Measurements from ENCODE around the gene TXNDC15.

Gene TXNDC15

DNA sequence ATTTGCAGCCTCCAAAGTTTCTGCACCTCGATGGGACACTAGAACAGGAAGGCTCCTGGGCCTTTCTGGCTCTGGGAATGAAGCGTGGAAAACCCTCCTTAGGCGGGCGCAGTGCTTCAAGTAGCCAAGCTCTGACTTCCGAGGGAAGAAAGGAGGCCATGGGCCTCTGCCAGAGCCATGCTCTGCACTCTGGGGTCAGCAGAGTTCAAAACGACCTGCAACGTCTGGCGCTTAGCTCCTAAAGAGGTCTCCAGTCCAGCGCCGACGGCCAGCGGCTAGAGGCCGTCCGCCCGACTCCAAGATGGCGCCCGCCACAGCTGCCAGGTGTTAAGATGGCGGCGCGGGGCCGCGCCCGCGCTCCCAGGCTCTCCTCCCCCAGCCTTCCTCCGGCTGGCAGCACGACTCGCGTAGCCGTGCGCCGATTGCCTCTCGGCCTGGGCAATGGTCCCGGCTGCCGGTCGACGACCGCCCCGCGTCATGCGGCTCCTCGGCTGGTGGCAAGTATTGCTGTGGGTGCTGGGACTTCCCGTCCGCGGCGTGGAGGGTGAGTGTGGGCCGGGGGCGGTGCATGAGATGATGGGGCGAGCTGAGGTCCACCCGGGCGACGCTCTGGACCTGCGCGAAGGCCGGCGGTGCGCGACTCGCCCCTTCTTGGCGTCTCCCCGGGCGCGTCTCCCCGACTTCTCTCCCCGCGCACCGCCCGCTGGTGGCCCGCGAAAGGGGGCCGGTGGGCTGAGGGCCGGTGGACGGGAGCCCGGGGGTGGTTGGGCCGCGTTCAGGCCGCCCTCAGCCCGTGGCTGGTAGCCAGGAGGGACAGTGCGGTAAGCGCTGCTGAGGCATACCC is at the start of gene TXNDC15:
Gene TXNDC15 (plus strand): TSS at position 385 of the 844 bp plus-strand sequence. CDS start 57 bp downstream, at position 442.
- Histone ChIP-seq H3K9me2 (replicated peaks; ENCODE audit: low read depth, low read length) (no peaks in the 10 kb centered on the region), H3K9me3 (ENCODE audit: insufficient read depth, low read depth, low read length) (no peaks in the 10 kb centered on the region), H3K4me1 (ENCODE audit: insufficient read depth, low read length, poor library complexity, severe bottlenecking) (peaks cover 6% of the 10 kb centered on the region), H3K27me3 (ENCODE audit: insufficient read depth, low read length, poor library complexity, severe bottlenecking) (no peaks in the 10 kb centered on the region), H3K4me2 (ENCODE audit: low read depth, low read length, poor library complexity, severe bottlenecking) (peak within 1 kb of the TSS; percentile 94), H4K20me1 (ENCODE audit: insufficient read depth, low read length, poor library complexity, severe bottlenecking) (no peaks in the 10 kb centered on the region), H3K79me2 (ENCODE audit: insufficient read depth, low read length) (peaks cover 30% of the 10 kb centered on the region), H2AFZ (ENCODE audit: low read length) (peak within 1 kb of the TSS; percentile 96), H3K4me3 (ENCODE audit: low read length, poor library complexity, severe bottlenecking) (peak within 1 kb of the TSS; percentile 90), H3K9ac (ENCODE audit: low read depth, low read length, poor library complexity, severe bottlenecking) (peak within 1 kb of the TSS; percentile 84), H3K36me3 (ENCODE audit: insufficient read depth, low read length) (no peaks in the 10 kb centered on the region), H3F3A (ENCODE audit: low read depth) (no peaks in the 10 kb centered on the region)
- no peak for TF ChIP-seq EZH2phosphoT487 (IDR thresholded peaks at IDR 0.05; ENCODE audit: borderline replicate concordance)
- no peak for TF ChIP-seq CTCF (conservative IDR thresholded peaks at IDR 0.05; ENCODE audit: low read length)

- no peaks in the 10 kb centered on the region for H3K9me2 ChIP-seq (replicated peaks; ENCODE audit: low read depth, low read length)
- H3K36me3 ChIP-seq (ENCODE audit: insufficient read depth, low read length): peaks cover 29% of the 10 kb centered on the region; the same call in 1 of the 2 replicates
- H3K9me3 ChIP-seq (ENCODE audit: insufficient read depth, low read depth, low read length): no peaks in the 10 kb centered on the region
- H3K79me2 ChIP-seq (ENCODE audit: insufficient read depth, low read length): no peaks in the 10 kb centered on the region
- H3K4me2 ChIP-seq (ENCODE audit: low read depth, low read length, poor library complexity, severe bottlenecking): no peak overlapping the region
- no peaks in the 10 kb centered on the region for H3K4me1 ChIP-seq (ENCODE audit: insufficient read depth, low read length, poor library complexity, severe bottlenecking)
- no peak overlapping the region for H3K9ac ChIP-seq (ENCODE audit: low read depth, low read length, poor library complexity, severe bottlenecking)
- no peak overlapping the region for H2AFZ ChIP-seq (ENCODE audit: low read length)
- no peaks in the 10 kb centered on the region for H3K27me3 ChIP-seq (ENCODE audit: insufficient read depth, low read length, poor library complexity, severe bottlenecking)
- H3K4me3 ChIP-seq (ENCODE audit: low read length, poor library complexity, severe bottlenecking): no peak overlapping the region
- no peaks in the 10 kb centered on the region for H4K20me1 ChIP-seq (ENCODE audit: insufficient read depth, low read length, poor library complexity, severe bottlenecking)
- TF ChIP-seq CTCF (conservative IDR thresholded peaks at IDR 0.05; ENCODE audit: low read length): no peak
- TF ChIP-seq EZH2phosphoT487 (IDR thresholded peaks at IDR 0.05; ENCODE audit: borderline replicate concordance): no peak
- no peaks in the 10 kb centered on the region for H3F3A ChIP-seq (ENCODE audit: low read depth)
Measured at GRCh38 chr5:134824681-134825080, 49.5 kb upstream of the TXNDC15 start.

GRCh38 chr5:134825212-134825611 is 49.0 kb upstream of the TXNDC15 start:
- no peaks in the 10 kb centered on the region for H3K9me3 ChIP-seq (ENCODE audit: insufficient read depth, low read depth, low read length)
- no peaks in the 10 kb centered on the region for H3K79me2 ChIP-seq (ENCODE audit: insufficient read depth, low read length)
- H3K4me2 ChIP-seq (ENCODE audit: low read depth, low read length, poor library complexity, severe bottlenecking): no peak overlapping the region
- H3K27me3 ChIP-seq (ENCODE audit: insufficient read depth, low read length, poor library complexity, severe bottlenecking): no peaks in the 10 kb centered on the region
- H3F3A ChIP-seq (ENCODE audit: low read depth): no peaks in the 10 kb centered on the region
- no peak overlapping the region for H3K4me3 ChIP-seq (ENCODE audit: low read length, poor library complexity, severe bottlenecking)
- TF ChIP-seq CTCF (conservative IDR thresholded peaks at IDR 0.05; ENCODE audit: low read length) (no peak), EZH2phosphoT487 (IDR thresholded peaks at IDR 0.05; ENCODE audit: borderline replicate concordance) (no peak)
- no peaks in the 10 kb centered on the region for H3K4me1 ChIP-seq (ENCODE audit: insufficient read depth, low read length, poor library complexity, severe bottlenecking)
- peaks cover 28% of the 10 kb centered on the region; the same call in 1 of the 2 replicates for H3K36me3 ChIP-seq (ENCODE audit: insufficient read depth, low read length)
- no peak overlapping the region for H2AFZ ChIP-seq (ENCODE audit: low read length)
- H3K9ac ChIP-seq (ENCODE audit: low read depth, low read length, poor library complexity, severe bottlenecking): no peak overlapping the region
- H4K20me1 ChIP-seq (ENCODE audit: insufficient read depth, low read length, poor library complexity, severe bottlenecking): no peaks in the 10 kb centered on the region
- no peaks in the 10 kb centered on the region for H3K9me2 ChIP-seq (replicated peaks; ENCODE audit: low read depth, low read length)

Measured in Loucy (cell line).